ENCODE results near the gene PAX2.
A peak's percentile ranks its signal among the peaks of the same experiment; 100 is the strongest.

Gene PAX2

DNA sequence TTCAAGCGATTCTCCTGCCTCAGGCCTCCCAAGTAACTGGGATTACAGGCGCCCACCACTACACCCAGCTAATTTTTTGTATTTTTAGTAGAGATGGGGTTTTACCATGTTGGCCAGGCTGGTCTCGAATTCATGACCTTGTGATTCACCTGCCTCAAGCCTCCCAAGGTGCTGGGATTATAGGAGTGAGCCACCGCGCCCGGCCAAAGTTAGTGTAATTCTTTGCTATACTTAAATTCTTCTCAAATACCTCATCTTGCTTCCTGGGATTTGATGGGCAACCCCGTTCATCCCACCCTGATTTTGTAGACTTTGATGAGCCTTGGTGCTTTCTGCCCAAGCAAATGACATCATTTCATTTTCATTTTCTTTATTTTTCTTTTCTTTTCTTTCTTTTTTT lies 54.5 kb downstream of the PAX2 start:
- no peak for DNase-seq

DNA sequence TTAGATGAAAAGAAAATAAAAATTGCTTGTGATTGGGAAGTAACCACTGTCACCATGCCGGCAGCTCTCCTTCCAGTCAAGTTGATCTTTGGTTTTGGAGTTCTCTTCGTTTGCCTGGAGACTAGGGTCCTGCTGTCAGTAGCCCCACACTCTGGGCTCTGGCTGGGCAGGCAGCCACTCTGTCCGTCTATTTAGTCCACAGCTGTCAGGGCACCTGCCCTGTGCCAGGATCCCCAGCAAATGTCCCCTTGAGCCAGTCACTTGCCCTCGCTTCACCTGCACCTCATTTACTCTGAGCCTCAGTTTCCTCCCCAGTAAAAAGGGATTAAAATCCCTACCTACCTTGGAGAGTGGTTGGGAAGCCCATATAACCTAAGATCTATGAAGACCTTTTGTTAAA lies 55.5 kb downstream of the PAX2 start:
- no peak for DNase-seq

DNA sequence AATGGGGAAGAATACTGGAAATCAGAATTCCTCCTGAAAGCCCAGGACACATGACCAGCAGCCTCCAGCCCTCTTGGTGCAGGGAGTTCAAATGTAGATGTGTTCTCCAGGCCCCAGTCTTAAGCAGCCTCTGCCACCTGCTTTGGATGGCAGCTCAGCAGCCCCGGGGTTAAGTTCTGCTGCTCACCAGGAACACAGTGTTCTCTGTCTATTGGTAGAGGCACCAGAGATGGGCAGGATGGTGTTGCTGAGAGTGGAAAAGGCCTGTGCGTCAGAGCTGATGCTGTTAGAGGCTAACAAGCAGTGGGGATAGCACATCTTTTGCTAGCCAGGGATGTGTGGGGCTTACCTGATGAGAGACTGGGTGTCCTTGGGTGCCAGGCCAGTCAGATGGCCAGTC lies 56.8 kb downstream of the PAX2 start:
- DNase-seq = no peak

DNA sequence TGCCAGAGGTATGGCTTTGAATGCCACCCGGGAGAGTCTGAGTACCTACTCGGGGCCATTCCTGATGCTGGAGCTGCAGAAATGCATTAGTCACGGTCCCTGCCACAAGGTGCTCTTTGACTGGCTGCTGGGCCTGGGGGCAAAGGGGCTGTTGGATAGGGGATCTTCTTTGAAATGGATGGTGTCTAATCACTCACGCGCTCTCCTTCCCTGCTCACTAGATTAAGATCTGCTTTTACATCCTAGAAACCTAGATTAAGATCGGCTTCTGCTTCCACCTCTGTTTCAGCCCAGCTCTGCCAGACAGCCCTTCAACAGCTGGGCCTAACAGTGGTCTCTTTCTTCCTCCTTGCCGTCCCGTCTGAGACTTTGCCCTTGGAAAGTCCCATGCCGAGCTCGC lies 57.2 kb downstream of the PAX2 start:
- no peak for DNase-seq

DNA sequence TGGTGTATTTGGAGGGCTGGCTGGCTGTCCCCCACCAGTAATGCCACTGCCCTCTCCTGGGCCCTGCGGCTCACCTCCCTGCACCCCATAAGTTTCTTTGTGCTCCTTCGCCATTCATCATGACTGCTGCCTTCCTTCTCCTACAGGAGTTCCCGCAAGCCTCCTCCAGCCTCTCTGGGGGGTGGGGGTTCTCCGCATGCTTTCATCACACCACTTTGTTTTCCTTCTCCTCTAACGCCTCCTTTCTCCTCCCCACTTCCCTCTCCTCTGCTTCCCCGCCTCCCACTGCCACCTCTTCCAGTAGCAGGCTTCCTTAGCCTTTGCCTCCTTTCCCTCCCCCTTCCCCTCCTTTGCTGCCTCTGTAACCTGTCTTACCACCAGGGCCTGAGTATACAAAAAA lies 58.1 kb downstream of the PAX2 start:
- DNase-seq = no peak

DNA sequence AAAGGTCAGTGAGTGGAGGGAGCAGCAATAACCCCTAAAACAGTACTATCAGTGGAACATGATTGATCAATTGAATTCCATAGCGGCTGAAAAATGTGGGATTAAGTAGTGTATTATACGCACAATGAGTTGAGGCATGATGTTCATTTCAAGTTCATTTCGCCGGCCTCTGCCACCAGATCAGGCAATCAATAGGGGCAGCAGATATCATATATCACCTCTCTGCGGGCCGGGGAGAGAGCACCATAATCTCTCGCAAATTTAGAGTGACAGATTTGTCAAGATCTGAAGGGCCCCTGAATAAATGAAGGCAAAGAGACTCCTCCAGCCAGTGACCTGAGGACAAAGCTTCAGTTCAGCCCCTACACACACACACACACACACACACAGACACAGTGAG lies 58.5 kb downstream of the PAX2 start:
- no peak for DNase-seq

DNA sequence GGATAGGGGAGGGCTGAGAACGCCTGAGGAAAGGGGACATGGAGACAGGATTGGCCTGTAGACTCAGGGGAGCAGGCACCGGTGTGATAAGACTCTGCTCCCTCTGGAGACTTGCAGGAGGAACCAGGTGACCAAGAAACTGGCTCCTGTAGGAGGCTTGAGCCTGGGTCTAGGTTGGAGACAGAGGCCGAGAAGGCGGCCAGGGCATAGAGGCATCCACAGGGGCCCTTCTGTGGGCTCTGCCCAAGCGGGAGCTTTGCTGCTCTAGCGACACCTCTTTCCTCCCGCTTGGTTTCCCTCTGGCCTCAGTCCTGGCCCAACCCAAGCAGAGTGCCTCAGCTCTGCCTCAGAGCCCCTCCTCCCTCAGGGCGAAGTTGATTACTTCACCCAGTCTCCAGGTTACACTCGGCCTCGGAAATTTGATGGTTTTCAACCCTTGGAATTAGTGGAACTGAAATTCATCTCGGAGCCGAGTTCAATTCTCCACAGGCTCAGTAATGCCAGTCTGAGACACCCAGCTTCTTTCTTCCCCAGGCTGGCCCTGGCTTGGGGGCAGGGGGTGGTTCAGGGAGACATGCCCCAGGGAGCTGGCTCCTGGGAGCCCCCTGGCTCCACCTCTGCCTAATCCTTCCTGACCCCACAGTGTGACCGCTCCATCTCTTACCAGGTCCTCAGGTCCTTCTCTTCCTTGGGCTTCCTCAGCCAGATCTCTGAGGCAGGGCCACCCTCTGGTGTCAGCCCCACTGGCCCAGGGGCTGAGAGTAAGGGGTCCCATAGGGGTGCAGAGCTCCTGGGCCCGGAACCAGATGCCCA lies 60.4 kb downstream of the PAX2 start:
- no peak for DNase-seq

DNA sequence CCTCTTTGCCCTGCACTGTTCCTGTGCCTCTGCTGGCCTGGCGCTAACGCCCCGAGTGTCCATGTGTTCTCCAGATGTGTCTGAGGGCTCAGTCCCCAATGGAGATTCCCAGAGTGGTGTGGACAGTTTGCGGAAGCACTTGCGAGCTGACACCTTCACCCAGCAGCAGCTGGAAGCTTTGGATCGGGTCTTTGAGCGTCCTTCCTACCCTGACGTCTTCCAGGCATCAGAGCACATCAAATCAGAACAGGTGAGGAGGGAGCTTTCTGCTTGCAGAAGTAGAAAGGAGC lies 60.9 kb downstream of the PAX2 start:
- no peak for DNase-seq

DNA sequence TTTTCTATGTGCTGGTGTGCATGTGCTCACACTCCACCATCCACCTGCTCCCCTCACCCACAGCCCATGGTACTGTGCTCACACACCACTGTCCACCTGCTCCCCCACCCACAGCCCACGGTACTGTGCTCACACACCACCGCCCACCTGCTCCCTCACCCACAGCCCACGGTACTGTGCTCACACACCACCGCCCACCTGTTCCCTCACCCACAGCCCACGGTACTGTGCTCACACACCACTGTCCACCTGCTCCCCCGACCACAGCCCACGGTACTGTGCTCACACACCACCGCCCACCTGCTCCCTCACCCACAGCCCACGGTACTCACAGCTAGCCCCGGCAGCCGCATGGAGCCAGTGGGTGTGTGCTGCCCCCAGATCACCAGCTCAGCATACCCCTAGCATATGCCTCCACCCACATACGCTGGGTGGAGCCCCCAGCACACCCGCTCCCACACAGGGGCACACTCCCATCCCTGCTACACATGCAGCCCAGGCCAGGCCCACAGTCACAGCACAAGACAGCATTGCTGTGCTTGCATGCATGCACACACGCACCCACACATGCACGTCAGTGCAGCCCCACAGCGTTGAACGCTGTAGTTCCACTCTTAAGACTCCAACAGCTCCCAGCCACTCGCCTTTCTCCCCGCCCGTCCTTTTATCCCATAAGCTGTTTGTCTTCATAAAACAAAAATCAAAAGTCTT lies 62.0 kb downstream of the PAX2 start:
- DNase-seq = no peak

DNA sequence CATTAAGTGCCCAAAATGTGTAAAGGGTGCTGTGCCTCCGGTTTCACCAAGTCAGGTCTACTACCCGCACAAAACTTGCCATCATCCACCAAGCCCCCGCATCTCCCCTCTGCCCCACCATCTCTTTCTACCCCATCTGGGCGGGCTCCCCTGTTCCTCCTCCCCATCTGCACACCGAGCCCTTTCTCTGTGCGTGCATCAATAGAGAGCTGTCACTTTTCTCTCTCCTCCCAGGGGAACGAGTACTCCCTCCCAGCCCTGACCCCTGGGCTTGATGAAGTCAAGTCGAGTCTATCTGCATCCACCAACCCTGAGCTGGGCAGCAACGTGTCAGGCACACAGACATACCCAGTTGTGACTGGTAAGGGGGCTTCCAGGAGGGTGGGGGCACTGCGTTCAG lies 63.5 kb downstream of the PAX2 start:
- DNase-seq = no peak

DNA sequence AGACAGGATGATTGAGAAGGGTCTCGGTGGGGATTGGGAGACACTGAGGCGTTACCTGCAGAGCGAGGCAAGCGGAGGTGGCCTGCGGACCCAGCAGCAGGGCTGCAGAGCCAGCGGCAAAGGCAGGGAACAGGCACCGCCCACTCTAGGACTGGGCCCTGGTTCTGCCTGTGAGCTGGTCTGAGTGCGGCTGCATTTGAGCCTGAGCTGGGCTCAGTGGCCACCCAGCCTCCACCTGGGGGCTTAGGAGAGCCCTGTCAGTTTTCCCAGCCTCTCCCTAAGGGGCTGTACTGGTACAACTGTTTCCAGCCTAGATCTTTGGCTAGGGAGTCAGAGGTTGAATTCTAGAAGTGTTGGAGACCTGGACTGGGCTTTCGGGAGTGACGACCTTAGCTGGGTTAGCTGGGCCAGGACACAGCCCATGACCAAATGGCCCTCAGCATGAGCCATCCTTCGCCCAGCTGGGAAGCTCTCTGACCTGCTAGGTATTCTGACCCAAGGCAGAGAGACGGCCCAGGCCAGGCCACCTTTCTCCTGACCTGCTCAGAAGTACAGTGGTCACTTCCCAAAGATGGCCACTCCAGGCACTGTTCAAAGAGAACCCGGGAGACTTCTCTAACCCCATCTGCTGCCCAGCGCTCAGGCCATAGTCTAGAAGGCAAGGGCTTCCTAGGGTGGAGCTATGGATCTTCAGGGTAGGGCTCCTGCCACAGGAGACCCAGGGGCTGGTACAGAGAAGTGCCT lies 64.9 kb downstream of the PAX2 start:
- DNase-seq = no peak

DNA sequence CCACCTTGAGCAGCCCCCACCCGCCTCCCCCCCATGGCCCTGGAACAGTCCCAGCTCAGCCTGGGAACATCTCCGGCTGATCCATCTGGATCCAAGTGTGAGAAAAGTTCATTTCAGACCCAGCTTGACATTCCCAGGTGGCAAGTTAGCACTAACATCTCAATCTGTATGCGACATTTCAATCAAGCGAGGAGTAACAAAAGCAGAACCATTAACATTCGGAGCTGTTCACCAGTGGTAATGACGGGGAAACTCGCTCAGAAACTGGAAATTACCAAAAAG lies 65.4 kb downstream of the PAX2 start:
- no peak for DNase-seq

DNA sequence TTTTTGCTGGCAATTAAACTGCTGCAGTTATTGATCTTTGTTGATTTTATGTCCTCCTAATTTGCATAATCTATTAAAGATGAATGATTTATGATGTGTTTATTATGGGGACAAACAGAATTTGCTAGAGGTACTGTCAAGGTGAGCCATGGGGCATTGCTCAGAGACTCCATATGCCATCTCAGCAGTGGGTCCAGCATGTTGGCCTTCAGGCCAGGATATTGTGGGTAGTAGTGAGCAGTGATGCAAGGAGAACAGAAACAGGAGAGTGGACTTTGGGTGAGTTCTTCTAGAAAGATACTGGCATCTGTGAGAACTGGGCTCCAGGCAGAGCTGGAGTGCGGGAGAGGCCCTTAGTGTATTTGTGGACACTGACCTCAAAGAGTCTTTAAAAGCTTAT lies 65.9 kb downstream of the PAX2 start:
- no peak for DNase-seq

DNA sequence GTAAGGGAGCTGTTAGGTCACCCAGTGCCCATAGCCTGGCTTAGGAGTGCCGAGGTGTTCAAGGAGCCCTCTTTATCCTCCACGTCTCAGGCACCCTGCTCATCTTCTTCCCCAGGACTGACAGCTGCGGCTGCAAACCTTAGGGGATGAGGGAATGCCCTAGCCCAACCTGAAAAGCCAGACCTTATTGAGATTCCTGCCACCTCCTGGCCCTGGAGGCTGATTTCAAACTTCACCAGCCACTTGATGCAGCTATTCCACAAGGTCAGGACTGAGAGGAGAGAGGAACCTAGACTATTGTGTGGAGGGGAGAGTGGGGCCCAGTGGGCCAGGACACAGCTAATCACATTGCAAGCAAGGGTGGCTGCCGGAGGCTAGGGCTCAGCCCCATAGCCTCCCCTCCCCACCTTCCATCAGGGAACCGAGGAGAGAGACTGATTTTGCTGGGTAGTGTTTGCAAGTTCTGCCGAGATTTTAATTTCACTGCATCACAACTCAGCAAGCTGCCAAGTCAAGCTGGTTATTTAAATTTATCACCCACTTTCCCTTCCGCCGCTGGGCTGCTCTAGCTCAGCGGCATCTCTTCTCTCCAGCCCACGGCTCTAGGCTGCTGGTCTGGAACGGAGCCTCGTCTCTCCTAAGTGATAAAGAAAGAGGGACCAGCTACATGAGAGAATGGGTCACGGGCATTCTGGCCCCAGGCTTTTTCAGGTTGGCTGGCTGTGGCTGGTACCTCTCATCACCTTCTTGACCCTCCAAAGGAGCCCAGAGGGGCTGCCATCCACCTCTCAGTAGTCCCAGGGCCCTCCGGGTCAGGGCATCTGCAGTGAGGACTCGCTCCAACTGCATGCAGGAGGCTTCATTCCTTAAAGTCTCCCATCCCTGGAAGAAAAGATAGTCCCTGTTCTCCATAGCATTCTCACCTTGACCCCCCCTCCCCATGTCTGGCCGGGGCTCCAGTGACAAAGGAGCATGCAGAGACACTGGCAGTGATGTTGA lies 66.7 kb downstream of the PAX2 start:
- no peak for DNase-seq

DNA sequence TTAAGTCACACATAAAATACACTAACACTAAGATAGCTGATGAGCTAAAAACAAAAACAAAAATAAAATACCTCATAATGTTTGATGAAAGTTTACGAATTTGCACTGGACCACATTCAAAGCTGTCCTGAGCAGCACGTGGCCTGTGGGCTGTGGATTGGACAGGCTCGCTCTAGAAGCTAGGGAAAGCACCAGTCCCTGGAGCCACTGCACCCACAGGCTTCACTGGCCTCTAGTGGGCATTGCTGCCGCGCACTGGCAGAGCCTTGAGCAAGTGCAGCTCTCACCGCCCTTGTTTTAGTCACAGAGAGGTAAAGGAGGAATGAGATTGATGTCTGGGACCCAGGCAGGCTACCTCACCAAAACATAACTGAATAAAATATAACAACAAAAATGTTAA lies 67.6 kb downstream of the PAX2 start:
- peak; percentile 9 for DNase-seq

DNA sequence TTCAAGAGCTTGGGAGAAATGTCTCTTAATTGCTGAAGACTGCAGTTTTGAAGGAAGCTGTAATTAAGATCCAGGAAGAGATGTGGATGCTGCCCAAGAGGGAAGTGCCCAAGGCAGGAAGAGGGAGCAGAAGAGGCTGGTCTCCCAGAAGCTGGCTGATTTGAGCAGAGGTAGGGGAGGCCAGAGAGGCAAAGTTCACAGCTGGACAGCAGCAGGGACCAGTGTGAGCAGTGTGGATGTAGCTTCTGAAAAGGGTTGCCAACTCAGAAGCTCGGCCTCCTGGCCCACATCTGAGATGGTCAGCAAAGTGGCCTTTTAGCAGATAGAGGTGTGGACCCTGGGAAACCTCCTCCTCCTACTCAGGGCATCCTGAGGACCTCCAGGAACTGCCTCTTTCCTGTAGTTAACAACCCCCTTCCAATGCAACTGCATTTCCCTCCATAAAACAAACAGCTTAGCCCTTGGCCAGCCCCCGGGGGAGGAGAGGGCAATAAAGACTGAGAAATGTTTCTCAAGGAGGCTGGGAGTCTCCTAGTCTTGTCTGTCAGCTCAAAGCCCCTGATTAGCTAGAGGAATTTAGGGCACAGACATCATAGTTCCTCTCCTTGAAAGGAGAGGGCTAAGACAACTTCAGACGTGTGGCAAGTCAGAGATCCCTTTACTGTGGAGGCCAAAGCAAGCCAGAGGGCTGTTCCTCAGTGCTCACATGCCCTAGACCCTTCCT lies 69.5 kb downstream of the PAX2 start:
- DNase-seq = no peak

DNA sequence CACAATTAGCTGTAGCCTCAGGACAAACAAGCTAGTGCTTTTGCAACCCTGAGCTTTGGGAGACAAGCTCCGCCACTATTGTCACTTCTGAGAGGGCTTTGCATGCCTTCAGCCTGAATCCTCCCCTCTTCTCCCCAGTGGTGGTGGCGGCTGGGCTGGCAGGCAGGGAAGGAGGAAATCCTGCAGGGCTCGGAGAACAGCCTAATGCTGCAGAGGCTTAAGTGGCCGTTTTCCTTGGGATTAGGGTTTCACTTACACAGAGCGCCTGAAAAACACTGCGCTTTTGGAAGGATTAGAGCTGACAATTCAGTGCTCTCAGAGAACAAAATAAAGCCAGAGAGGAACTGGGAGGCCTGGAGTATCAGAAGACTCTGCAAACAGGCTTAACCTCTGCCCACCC lies 71.3 kb downstream of the PAX2 start:
- no peak for DNase-seq

DNA sequence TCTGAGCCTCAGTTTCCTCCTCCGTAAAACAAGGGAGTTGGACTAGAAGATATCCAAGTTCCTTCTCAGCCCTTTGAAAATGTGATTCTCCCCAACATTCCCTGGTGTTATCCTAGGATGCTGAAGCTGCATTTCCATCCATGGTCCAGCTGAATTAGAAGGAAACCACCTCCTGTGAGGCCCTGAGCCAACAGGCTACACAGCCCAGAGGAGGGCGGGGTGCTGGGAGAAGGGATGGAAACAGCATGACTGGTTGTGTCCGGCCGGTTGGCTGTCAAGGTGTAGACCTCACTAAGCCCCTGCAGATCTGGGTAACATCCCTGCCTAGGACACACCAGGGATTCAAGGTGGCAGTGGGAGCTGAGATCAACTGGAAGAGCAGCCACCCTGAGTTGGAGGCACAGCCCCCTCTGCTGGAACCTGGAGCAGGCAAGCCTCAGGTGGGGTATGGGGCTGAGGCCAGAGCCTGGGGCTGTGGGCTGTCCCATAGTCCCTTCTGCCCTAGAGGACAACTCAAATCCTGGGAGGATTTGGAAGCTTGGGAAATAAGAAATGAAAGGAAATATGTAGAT lies 72.0 kb downstream of the PAX2 start:
- no peak for DNase-seq

DNA sequence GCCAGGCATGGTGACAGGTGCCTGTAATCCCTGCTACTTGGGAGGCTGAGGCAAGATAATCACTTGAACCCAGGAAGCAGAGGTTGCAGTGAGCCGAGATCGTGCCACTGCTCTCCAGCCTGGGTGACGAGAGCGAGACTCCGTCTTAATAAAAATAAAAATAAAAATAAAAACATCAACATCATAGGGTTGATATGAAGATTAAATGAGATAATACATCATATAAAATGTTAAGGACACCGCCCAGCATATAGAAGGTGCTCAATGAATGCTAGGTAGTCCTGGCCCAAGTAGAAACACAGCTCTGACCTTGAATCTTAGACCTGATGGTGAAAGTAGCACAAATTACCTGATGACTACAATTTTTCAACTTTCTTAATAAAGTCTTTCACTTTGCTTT lies 74.0 kb downstream of the PAX2 start:
- DNase-seq = no peak

DNA sequence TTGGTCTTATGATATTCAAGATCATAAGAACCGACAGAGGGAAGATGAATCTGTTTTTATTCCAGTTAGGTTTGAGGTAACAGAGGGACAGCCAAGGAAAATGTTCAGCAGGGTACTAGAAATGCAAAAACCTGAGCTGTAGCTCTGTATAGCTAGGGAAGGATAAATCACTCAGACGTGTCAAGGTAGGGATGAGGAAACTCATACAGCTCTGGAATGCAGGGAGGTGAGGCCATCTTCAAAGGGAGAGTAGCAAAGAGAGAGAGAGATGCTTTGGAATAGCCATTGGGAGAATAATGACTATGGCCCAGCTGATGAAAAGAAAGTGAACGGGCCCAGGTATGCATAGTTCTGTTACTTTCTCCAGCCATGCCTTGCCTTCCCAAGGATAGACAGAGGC lies 77.8 kb downstream of the PAX2 start:
- no peak for DNase-seq

DNA sequence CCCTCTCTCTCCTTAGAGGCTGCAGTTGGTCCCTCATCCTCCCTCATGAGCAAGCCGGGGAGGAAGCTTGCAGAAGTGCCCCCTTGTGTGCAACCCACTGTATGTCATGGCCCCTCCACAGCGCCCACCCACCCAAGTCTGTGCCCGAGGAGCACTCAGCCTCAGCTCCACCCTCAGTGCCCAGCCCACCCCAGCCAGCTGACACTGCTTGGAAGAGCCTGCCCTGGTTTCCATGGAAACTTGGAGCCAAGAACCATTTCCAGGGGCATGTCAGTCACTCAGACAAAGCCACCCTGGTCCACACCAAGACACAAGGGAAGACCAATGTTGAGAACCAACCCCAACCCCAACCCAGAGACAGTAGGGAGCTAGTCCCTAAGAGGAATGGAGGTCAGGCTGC lies 79.5 kb downstream of the PAX2 start:
- DNase-seq = no peak

DNA sequence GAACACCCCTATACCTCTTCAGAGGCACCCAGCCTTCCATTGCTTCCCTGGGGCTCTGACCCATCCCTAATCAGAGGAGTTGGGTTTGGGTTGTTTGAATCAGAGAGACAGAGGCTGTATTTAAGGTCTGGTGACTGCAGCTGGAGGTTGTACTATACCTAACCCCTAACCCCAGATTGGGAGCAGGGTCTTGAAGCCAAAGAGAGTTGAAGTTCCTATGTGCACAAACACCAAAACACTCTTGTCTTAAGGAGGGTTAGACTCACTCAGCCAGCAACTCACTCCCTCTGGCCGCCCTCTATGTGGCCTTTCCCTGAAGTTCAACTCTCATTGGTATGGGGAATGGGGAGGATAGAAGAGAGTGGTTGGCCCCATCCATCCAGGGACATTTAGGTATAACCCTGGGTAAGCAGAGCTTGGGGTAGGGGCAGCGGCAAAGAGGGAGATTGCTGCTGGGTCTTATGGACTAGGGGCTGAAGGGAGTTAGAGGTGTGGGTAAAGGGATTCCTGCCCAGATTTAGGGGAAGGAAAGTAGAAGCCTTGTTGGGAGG lies 80.0 kb downstream of the PAX2 start:
- DNase-seq = no peak

Data from hematopoietic multipotent progenitor cell treated with erythropoietin and hydrocortisone succinate and interleukin-3 and kit ligand, for 4 days (in vitro differentiated cells).